ENCODE results near the gene AHRR.

Gene AHRR

DNA sequence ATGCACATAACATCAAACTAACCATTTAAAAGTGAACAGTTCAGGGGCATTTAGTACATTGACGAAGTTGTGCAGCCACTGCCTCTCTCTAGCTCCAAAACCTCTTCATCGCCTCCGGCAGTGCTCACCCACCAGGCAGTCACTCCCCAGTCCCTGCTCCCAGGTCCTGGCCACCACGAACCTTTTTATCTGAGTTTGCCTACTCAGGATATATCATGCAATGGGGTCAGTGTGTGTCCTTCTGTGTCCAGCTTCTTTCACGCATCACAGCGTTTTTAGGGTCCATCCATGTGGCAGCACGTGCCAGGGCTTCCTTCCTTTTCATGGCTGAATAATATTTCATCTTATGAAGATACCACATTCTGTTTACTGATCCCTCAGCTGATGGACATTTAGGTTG, 4.6 kb downstream of the AHRR start:
- DNase-seq (ENCODE audit: low read depth, low spot score): no peak
- no peak overlapping the region for H3K4me3 ChIP-seq (ENCODE audit: low read depth, low read length)
- in situ Hi-C loops (cut with HindIII; ENCODE audit: low sequenced_read_pairs): no loop called here
- TF ChIP-seq, protein P1, sequence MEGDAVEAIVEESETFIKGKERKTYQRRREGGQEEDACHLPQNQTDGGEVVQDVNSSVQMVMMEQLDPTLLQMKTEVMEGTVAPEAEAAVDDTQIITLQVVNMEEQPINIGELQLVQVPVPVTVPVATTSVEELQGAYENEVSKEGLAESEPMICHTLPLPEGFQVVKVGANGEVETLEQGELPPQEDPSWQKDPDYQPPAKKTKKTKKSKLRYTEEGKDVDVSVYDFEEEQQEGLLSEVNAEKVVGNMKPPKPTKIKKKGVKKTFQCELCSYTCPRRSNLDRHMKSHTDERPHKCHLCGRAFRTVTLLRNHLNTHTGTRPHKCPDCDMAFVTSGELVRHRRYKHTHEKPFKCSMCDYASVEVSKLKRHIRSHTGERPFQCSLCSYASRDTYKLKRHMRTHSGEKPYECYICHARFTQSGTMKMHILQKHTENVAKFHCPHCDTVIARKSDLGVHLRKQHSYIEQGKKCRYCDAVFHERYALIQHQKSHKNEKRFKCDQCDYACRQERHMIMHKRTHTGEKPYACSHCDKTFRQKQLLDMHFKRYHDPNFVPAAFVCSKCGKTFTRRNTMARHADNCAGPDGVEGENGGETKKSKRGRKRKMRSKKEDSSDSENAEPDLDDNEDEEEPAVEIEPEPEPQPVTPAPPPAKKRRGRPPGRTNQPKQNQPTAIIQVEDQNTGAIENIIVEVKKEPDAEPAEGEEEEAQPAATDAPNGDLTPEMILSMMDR (IDR thresholded peaks at IDR 0.05; ENCODE audit: low read depth, low read length): no peak

GRCh38 chr5:329121-329735, 7.7 kb downstream of the AHRR start:
- in situ Hi-C loops (cut with HindIII; ENCODE audit: low sequenced_read_pairs): no loop called here
- no peak for DNase-seq (ENCODE audit: low read depth, low spot score)
- H3K4me3 ChIP-seq (ENCODE audit: low read depth, low read length): no peak overlapping the region
- TF ChIP-seq, protein P1 (IDR thresholded peaks at IDR 0.05; ENCODE audit: low read depth, low read length): no peak

GRCh38 chr5:329768-330167, 8.3 kb downstream of the AHRR start:
- TF ChIP-seq, protein P1 (IDR thresholded peaks at IDR 0.05; ENCODE audit: low read depth, low read length): no peak
- in situ Hi-C loops (cut with HindIII; ENCODE audit: low sequenced_read_pairs): no loop called here
- DNase-seq (ENCODE audit: low read depth, low spot score): no peak
- no peak overlapping the region for H3K4me3 ChIP-seq (ENCODE audit: low read depth, low read length)

GRCh38 chr5:332843-333242, 11.3 kb downstream of the AHRR start:
- TF ChIP-seq, protein P1 (IDR thresholded peaks at IDR 0.05; ENCODE audit: low read depth, low read length): no peak
- DNase-seq (ENCODE audit: low read depth, low spot score): no peak
- in situ Hi-C loops (cut with HindIII; ENCODE audit: low sequenced_read_pairs): no loop called here
- no peak overlapping the region for H3K4me3 ChIP-seq (ENCODE audit: low read depth, low read length)

DNA sequence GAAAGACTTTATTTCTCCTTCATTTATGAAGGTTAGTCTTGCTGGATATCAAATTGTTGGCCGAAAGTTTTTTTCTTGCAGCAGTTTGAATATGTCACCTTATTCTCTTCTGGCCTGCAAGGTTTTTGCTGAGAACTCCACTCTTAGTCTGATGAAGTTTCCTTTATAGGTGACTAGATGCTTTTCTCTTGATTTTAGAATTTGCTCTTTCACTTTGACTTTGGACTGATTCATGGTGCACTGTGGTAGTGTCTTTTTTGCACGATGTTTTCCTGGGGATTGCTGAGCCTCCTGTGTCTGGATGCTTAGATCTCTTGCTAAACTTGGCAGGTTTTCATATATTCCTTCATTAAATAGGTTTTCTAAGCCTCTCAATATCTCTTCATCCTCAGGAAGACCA, 12.4 kb downstream of the AHRR start:
- in situ Hi-C loops (cut with HindIII; ENCODE audit: low sequenced_read_pairs): no loop called here
- no peak overlapping the region for H3K4me3 ChIP-seq (ENCODE audit: low read depth, low read length)
- TF ChIP-seq, protein P1 (IDR thresholded peaks at IDR 0.05; ENCODE audit: low read depth, low read length): no peak
- DNase-seq (ENCODE audit: low read depth, low spot score): no peak

GRCh38 chr5:334903-335739, 13.6 kb downstream of the AHRR start:
- in situ Hi-C loops (cut with HindIII; ENCODE audit: low sequenced_read_pairs): no loop called here
- TF ChIP-seq, protein P1 (IDR thresholded peaks at IDR 0.05; ENCODE audit: low read depth, low read length): no peak
- no peak for DNase-seq (ENCODE audit: low read depth, low spot score)
- no peak overlapping the region for H3K4me3 ChIP-seq (ENCODE audit: low read depth, low read length)

Data from astrocyte of the spinal cord (primary cell).